GM18502 (cell line): ENCODE measurements around the gene PLAU.
A peak's percentile ranks its signal among the peaks of the same experiment; 100 is the strongest.
"Not testable (repeated sequence)": the region's sequence is repeated elsewhere in the genome, so short reads cannot be mapped to it uniquely, and the experiment has no call there.

Experiments
- ATAC-seq: cut with Tn5 transposase; IDR thresholded peaks from one replicate; pipeline ENCODE4 v1.9.1; 2021; ENCODE audit warnings: mild to moderate bottlenecking; ENCODE audit not compliant: unreplicated experiment, poor library complexity

The PLAU gene

GRCh38 chr10:73876157-73876556, 34.8 kb upstream of the PLAU start:
- ATAC-seq: no peak

GRCh38 chr10:73876566-73876965, 34.4 kb upstream of the PLAU start:
- no peak for ATAC-seq

GRCh38 chr10:73876971-73877370, 34.0 kb upstream of the PLAU start:
- ATAC-seq: no peak

- ATAC-seq: no peak
Observed at GRCh38 chr10:73877533-73878160, 33.3 kb upstream of the PLAU start.

GRCh38 chr10:73878365-73878764, 32.6 kb upstream of the PLAU start:
- ATAC-seq: no peak

GRCh38 chr10:73879296-73880173, 31.4 kb upstream of the PLAU start:
- ATAC-seq: peak; percentile 84

GRCh38 chr10:73881221-73881919, 29.6 kb upstream of the PLAU start:
- no peak for ATAC-seq

- no peak for ATAC-seq
Observed at GRCh38 chr10:73884017-73884416, 26.9 kb upstream of the PLAU start.

- peak; percentile 63 for ATAC-seq
Observed at GRCh38 chr10:73886085-73886529, 24.8 kb upstream of the PLAU start.

GRCh38 chr10:73886661-73887293, 24.2 kb upstream of the PLAU start:
- no peak for ATAC-seq

- ATAC-seq: no peak
Observed at GRCh38 chr10:73887294-73888039, 23.5 kb upstream of the PLAU start.

- no peak for ATAC-seq
Observed at GRCh38 chr10:73888514-73888913, 22.4 kb upstream of the PLAU start.

GRCh38 chr10:73889014-73889413, 21.9 kb upstream of the PLAU start:
- ATAC-seq: no peak

- not testable (repeated sequence) for ATAC-seq
Observed at GRCh38 chr10:73889416-73889815, 21.5 kb upstream of the PLAU start.

- no peak for ATAC-seq
Observed at GRCh38 chr10:73890261-73890660, 20.7 kb upstream of the PLAU start.

- ATAC-seq: not testable (repeated sequence)
Observed at GRCh38 chr10:73890830-73891229, 20.1 kb upstream of the PLAU start.

GRCh38 chr10:73891540-73891939, 19.4 kb upstream of the PLAU start:
- ATAC-seq: no peak

GRCh38 chr10:73892310-73893030, 18.5 kb upstream of the PLAU start:
- ATAC-seq: no peak

GRCh38 chr10:73893426-73893825, 17.5 kb upstream of the PLAU start:
- ATAC-seq: no peak
